Hematopoietic multipotent progenitor cell treated with erythropoietin and hydrocortisone succinate and interleukin-3 and kit ligand, for 17 days (in vitro differentiated cells): ENCODE measurements around the gene SNX7.

Experiments used
- DNase-seq: peaks from one replicate; pipeline ENCODE4 v3.0.0-alpha.2; 2015; ENCODE audit warnings: low spot score

The SNX7 gene

DNA sequence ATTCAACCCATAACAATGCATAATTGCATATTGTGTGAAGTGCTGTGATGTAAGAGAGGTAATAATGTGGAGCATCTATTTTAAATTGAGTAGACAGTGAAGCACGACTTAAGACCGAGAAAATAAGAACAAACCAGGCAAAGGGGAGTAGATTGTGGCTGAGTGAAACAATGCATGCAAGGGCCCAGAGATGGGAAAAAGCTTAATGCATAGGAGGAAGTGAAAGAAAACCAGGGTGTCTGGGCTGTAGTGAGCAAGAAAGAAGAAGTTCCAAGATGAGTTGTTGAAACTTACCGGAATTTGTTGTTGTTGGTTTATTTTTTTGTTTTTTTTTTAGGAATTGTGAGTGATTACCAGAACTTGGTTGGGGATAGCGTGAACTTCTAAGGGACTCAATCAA, 104.7 kb downstream of the SNX7 start:
- DNase-seq = no peak

DNA sequence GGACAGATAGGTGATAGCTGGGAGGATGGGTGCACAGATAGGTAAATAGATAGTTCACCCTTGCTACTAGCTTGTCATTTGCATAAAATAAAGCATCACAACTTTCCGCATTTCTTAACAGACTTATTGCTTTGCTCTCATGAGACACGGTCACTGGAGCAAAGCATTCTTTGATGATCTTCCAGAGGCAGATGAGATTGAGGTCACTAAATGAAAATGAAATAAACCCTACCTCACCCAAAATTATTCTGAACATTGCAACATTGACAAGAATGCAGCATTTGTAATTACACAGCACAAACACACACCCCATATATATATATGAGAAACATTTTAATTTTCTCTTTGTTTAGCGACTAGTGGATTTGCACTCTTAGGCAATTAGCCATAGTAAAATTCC, 107.6 kb downstream of the SNX7 start:
- DNase-seq = no peak

DNA sequence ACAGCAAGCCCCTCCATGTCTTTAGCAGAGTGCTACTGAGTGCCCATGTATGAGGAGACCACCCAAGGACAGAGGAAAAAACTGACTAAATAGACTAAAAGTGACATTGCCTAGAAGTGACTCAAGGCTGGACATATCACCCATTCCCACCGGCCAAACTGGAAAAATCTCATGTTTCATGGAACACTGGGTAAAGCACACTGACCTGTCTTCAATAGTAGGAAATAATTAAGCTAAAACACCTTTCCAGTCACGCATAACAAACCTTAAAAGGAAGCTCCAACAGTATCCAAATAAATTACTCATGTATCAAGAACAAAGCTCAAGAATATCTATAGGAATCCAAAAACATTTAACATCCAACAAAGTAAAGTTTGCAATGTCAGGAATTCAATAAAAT, 120.4 kb downstream of the SNX7 start:
- DNase-seq = no peak

DNA sequence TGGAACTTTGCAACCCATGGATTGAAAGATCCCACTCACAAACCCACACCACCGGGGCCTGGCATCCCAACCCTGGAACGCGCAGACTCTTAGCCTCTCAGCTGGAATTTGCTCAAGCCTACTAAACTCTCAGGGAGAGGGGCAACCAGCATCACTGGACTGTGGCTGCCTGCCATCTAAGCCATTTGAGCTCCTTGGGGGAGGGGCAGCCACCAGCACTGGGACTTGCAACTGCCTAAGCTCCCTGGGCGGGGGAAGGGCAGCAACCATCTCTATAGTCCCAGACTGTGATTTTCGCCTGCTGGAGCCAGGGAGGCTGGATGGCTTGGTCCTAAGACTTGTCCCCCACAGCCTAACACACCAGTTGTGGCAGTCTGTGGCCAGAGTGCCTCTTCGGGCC, 122.3 kb downstream of the SNX7 start:
- no peak for DNase-seq

DNA sequence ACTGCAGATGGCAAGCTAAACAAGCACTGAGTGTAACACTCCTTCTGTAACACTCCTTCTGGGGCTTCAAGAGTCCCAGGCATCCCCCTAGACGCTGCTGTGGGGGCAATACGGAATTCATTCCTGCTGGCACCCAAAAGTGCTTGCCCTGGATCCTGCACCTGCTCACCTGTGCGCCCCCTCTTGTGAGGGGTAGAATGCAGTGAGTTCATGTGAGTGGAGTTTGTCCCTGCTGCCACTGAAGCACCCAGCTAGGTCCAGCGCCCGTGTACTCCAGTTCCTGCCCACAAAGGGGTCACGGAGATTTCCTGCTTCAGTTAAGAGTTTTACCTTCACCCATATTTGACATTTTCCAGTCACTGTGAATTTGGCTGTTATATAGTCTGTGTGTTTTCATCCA, 130.0 kb downstream of the SNX7 start:
- DNase-seq = no peak

DNA sequence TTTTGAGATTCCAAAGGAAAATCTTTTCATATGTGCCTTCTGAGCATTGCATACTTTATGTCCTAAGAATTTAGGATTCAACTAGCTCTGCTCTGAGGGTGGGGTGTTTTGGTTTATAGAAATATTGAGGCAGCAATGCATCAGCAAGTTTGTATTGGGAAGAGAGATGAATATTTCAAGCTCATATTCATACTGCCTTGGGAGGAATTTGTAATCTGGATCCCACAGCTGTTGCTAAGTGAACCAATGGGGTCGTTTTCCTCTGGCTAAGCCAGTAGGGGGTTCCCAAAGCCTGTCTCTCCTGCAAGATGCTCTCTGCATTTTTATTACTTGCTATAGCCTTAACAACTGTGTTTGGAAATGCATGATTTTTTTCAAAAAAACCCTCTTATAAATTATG, 130.6 kb downstream of the SNX7 start:
- DNase-seq = no peak

DNA sequence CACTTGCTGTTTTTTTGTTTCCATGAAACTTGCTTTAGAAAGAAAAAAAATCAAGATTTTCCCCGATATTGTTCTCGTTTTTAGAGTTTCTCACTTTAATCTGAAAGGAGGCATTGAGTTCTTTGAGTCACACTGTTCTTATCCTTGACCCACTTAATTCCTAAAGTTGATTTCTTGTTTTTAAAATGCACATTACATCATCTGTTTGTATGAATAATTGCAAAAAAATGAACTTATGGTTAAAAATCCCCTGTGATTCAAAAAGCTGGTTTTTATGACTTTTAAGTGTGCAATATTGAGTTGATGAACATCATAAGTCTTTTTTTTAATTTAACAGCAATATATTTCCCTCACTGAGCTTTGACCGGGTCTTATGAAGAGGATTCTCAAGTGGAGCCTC, 131.6 kb downstream of the SNX7 start:
- no peak for DNase-seq

DNA sequence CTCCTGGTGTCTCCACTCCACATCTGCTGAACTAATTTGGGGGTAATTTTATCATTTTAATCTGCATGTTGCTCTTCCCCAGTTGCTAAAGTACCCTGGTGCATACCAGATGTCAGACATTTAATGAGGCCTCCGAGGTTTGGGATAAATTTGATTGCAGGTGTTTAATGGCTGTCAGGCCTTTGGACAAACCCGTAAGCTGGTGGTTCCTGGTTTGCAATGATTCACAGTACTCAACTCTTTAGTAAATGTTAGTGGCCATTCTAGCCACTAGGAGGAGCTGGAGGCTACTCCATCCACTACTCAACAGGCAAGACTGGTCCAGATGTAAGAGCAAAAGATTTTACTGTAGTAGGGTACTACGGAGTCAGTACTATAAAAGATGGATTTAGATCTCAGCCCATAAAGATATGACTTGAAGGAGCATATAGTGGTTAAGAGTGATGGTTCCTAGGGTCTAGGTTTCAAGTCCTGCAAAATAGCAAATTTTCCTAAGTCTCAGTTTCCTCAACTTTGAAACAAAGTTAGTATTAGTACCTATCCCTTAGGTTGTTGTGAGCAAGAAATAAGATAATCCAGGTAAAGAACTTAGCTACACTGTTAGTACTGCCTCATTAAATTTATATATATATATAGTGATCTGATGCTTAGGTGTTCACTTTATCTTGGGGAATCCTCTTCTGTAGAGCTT, 132.8 kb downstream of the SNX7 start:
- DNase-seq = no peak

DNA sequence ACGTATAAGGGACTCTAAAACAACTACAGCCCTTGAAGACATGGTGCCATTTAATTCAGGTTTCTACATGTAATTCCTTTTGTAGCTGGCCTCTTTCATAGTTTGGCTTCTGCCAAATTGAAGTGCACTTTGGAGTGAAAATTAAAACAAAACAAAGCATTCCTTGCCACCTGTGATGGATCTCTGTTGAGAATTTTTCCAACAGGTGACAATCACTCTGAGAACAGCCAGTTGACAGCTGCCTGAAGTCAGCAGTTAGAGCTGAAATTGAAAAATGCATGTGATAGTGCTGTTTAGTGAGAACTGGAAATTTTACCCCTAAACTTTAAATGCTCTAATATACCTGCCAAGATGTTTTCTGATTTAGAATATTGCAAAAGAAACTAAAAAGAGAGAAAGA, 134.5 kb downstream of the SNX7 start:
- DNase-seq = no peak

DNA sequence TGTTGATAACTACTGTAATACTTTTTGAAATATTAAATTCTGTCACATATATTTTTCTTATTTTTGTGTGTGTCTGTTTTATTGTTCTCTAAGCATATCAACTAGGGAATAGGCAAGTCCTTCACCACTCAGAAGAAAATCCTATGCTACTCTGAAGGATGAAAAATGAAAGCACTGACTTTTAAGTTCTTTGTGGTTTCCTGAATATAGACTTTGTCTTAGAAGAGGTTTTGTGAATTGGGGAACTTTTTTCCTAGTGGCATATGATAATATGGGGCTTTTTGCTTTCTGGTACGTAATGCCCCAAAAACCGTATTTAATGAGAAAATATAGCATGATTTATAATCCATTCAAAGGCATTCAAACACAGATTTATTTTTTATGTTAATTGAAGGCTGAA, 136.0 kb downstream of the SNX7 start:
- no peak for DNase-seq
